Activated T-cell treated with anti-CD3 and anti-CD28 coated beads, Interleukin-2, amount 50 U/mL, for 72 hours (primary cell): ENCODE data around the gene TSPOAP1. TPM values are rescaled to one million over a fixed set of nuclear protein-coding genes. Genes with fewer than 3 reads are reported as not detected.

Experiments
- ATAC-seq, 2 donors: fragments of 150-1000 bp; cut with Tn5 transposase; replicated peaks in 1 of 2; 2 replicates each; pipeline ENCODE4 v1.10.0; 2021; ENCODE audit warnings: moderate library complexity in 2 of 2, mild to moderate bottlenecking in 1 of 2
- DNase-seq, 2 donors: peaks; one replicate each; pipeline ENCODE4 v3.0.0; 2021 to 2022; ENCODE audit warnings: mixed read lengths in 1 of 2
- H3K27ac Mint-ChIP-seq: one replicate; pipeline ENCODE4 v1.8.0; 2022; ENCODE audit warnings: mild to moderate bottlenecking, moderate library complexity, mixed read lengths
- H3K27me3 Mint-ChIP-seq: one replicate; pipeline ENCODE4 v1.8.0; 2022; ENCODE audit warnings: low read depth, mixed read lengths
- H3K36me3 Mint-ChIP-seq, 2 donors: one replicate each; pipeline ENCODE4 v1.8.0; 2022; ENCODE audit warnings: mixed read lengths in 2 of 2, mild to moderate bottlenecking in 1 of 2; ENCODE audit not compliant: insufficient read depth in 2 of 2
- H3K4me1 Mint-ChIP-seq: one replicate; pipeline ENCODE4 v1.8.0; 2022; ENCODE audit warnings: low read depth, mixed read lengths
- H3K4me3 Mint-ChIP-seq, 2 donors: one replicate each; pipeline ENCODE4 v1.8.0; 2022; ENCODE audit warnings: mild to moderate bottlenecking in 2 of 2, mixed read lengths in 2 of 2, moderate library complexity in 2 of 2
- H3K9me3 Mint-ChIP-seq, 2 donors: one replicate each; pipeline ENCODE4 v1.8.0; 2022; ENCODE audit warnings: mixed read lengths in 2 of 2
- total RNA-seq, 2 donors: library from RNA; stranded (reverse); gene quantifications; one replicate each; pipeline ENCODE4 v1.2.3, GENCODE V29; 2022

The TSPOAP1 gene
- total RNA-seq, 2 donors from 2014 or later: 42.3 to 55.3 TPM

GRCh38 chr17:58279016-58279711, 49.4 kb downstream of the TSPOAP1 start:
- Mint-ChIP-seq H3K4me1 (no peaks in the 10 kb centered on the region), H3K36me3 (no peaks in the 10 kb centered on the region), H3K27me3 (peaks cover 32% of the 10 kb centered on the region), H3K27ac (no peak overlapping the region), H3K9me3 (no peaks in the 10 kb centered on the region), H3K4me3 (no peak overlapping the region)
- DNase-seq (no peak), ATAC-seq (no peak)

GRCh38 chr17:58278661-58279015, 50.0 kb downstream of the TSPOAP1 start:
- H3K9me3 Mint-ChIP-seq: no peaks in the 10 kb centered on the region
- ATAC-seq: no peak
- H3K27me3 Mint-ChIP-seq: peaks cover 30% of the 10 kb centered on the region
- no peak overlapping the region for H3K4me3 Mint-ChIP-seq
- H3K36me3 Mint-ChIP-seq: no peaks in the 10 kb centered on the region
- no peak overlapping the region for H3K27ac Mint-ChIP-seq
- DNase-seq: no peak
- no peaks in the 10 kb centered on the region for H3K4me1 Mint-ChIP-seq

- Mint-ChIP-seq H3K9me3 (no peaks in the 10 kb centered on the region), H3K27me3 (peaks cover 27% of the 10 kb centered on the region), H3K36me3 (no peaks in the 10 kb centered on the region), H3K27ac (no peak overlapping the region), H3K4me1 (no peaks in the 10 kb centered on the region), H3K4me3 (no peak overlapping the region)
- ATAC-seq (no peak), DNase-seq (no peak)
These were observed 50.6 kb downstream of the TSPOAP1 start for GRCh38 chr17:58277802-58278595.

GRCh38 chr17:58277107-58277801, 51.3 kb downstream of the TSPOAP1 start:
- DNase-seq (peak in 1 of 2 donors; percentile 18), ATAC-seq (no peak)
- Mint-ChIP-seq H3K9me3 (no peaks in the 10 kb centered on the region), H3K27ac (no peak overlapping the region), H3K4me1 (no peaks in the 10 kb centered on the region), H3K27me3 (peaks cover 27% of the 10 kb centered on the region), H3K4me3 (no peak overlapping the region), H3K36me3 (no peaks in the 10 kb centered on the region)

- Mint-ChIP-seq H3K4me1 (no peaks in the 10 kb centered on the region), H3K9me3 (no peaks in the 10 kb centered on the region), H3K27ac (no peak overlapping the region), H3K4me3 (no peak overlapping the region), H3K27me3 (peaks cover 27% of the 10 kb centered on the region), H3K36me3 (no peaks in the 10 kb centered on the region)
- DNase-seq (no peak), ATAC-seq (no peak)
These were observed 52.2 kb downstream of the TSPOAP1 start for GRCh38 chr17:58276423-58276822.

GRCh38 chr17:58275417-58275816, 53.2 kb downstream of the TSPOAP1 start:
- H3K36me3 Mint-ChIP-seq: no peaks in the 10 kb centered on the region
- no peaks in the 10 kb centered on the region for H3K4me1 Mint-ChIP-seq
- ATAC-seq (no peak), DNase-seq (no peak)
- no peaks in the 10 kb centered on the region for H3K9me3 Mint-ChIP-seq
- H3K27ac Mint-ChIP-seq: no peak overlapping the region
- no peak overlapping the region for H3K4me3 Mint-ChIP-seq
- H3K27me3 Mint-ChIP-seq: peaks cover 27% of the 10 kb centered on the region

GRCh38 chr17:58273453-58274104, 55.0 kb downstream of the TSPOAP1 start:
- no peaks in the 10 kb centered on the region for H3K9me3 Mint-ChIP-seq
- ATAC-seq (peak in 1 of 2 donors; percentile 81), DNase-seq (peak in 1 of 2 donors; percentile 30)
- H3K27me3 Mint-ChIP-seq: peaks cover 17% of the 10 kb centered on the region
- no peak overlapping the region for H3K4me3 Mint-ChIP-seq
- H3K4me1 Mint-ChIP-seq: no peaks in the 10 kb centered on the region
- no peak overlapping the region for H3K27ac Mint-ChIP-seq
- no peaks in the 10 kb centered on the region for H3K36me3 Mint-ChIP-seq

GRCh38 chr17:58272367-58273280, 56.0 kb downstream of the TSPOAP1 start:
- no peak for ATAC-seq

GRCh38 chr17:58271216-58271931, 57.2 kb downstream of the TSPOAP1 start:
- Mint-ChIP-seq H3K4me3 (no peak overlapping the region), H3K27me3 (peaks cover 5% of the 10 kb centered on the region), H3K27ac (no peak overlapping the region), H3K9me3 (no peaks in the 10 kb centered on the region), H3K4me1 (no peaks in the 10 kb centered on the region), H3K36me3 (no peaks in the 10 kb centered on the region)
- ATAC-seq: no peak
- no peak for DNase-seq

More at GRCh38 chr17:58272367-58273280, 56.0 kb downstream of the TSPOAP1 start:
- no peak for DNase-seq
- no peak overlapping the region for H3K27ac Mint-ChIP-seq
- no peaks in the 10 kb centered on the region for H3K36me3 Mint-ChIP-seq
- no peaks in the 10 kb centered on the region for H3K9me3 Mint-ChIP-seq
- peaks cover 7% of the 10 kb centered on the region for H3K27me3 Mint-ChIP-seq
- no peak overlapping the region for H3K4me3 Mint-ChIP-seq
- H3K4me1 Mint-ChIP-seq: no peaks in the 10 kb centered on the region

GRCh38 chr17:58270476-58271215, 57.9 kb downstream of the TSPOAP1 start:
- DNase-seq: no peak
- no peak for ATAC-seq
- Mint-ChIP-seq H3K4me3 (no peak overlapping the region), H3K4me1 (no peaks in the 10 kb centered on the region), H3K36me3 (no peaks in the 10 kb centered on the region), H3K27ac (no peak overlapping the region), H3K9me3 (no peaks in the 10 kb centered on the region), H3K27me3 (peaks cover 5% of the 10 kb centered on the region)

GRCh38 chr17:58269557-58270291, 58.9 kb downstream of the TSPOAP1 start:
- H3K27me3 Mint-ChIP-seq: peaks cover 5% of the 10 kb centered on the region
- DNase-seq: no peak
- no peak overlapping the region for H3K27ac Mint-ChIP-seq
- H3K4me1 Mint-ChIP-seq: no peaks in the 10 kb centered on the region
- no peak for ATAC-seq
- no peaks in the 10 kb centered on the region for H3K36me3 Mint-ChIP-seq
- H3K9me3 Mint-ChIP-seq: no peaks in the 10 kb centered on the region
- no peak overlapping the region for H3K4me3 Mint-ChIP-seq
